ENCODE measurements around the gene UTF1. TPM values are rescaled to one million over a fixed set of nuclear protein-coding genes. Genes with fewer than 3 reads are reported as not detected.

Gene UTF1
- total and polyA plus RNA-seq, 11 donors, result not detected

- intact Hi-C loops (cut with DNase I), result no loop called here
Observed at GRCh38 chr10:133253361-133253955, 23.4 kb downstream of the UTF1 start.

DNA sequence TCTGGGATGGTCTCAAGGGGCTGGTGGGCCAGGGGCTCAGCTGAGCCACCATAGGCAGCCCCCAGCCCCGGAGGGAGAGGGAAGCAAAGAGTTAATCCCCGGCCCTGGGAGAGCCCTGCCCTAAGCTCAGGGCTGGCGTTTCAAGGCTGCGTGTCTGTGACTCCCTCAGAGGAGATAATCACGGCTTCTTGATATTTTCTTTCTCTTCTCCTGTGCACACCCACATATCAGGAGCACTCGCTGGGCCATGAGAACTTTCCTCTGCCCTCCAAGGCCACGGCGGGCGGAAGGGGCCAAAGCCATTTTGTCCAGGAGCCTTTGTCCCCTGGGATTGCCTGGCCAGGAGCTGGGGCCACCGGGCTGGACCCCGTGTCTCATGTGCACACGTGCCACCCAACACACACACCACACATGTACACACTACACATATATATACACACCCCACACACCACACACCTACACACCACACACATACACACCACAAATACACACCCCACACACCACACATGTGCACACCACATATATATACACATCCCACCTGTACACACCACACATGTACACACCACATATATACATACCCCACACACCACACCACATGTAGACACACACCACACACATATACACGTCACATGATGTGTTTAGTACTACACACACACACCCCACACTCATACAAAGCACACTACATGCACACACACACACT, 24.6 kb downstream of the UTF1 start:
- Histone ChIP-seq H3K9me3 (no peaks in the 10 kb centered on the region), H3K4me3 (no peak overlapping the region), H3K4me1 (peaks cover 0 to 40% (median 19%) of the 10 kb centered on the region in 12 donors), H3K27ac (no peak overlapping the region), H3K27me3 (peaks cover 0 to 14% (median 0%) of the 10 kb centered on the region in 9 donors), H3K36me3 (no peaks in the 10 kb centered on the region)
- intact Hi-C loops (cut with DNase I), result loop anchor here in 1 of 10 donors (5.0 kb wide), 1 partner anchor 687 kb away; no protein-coding TSS in a partner anchor
- TF ChIP-seq, protein P1, sequence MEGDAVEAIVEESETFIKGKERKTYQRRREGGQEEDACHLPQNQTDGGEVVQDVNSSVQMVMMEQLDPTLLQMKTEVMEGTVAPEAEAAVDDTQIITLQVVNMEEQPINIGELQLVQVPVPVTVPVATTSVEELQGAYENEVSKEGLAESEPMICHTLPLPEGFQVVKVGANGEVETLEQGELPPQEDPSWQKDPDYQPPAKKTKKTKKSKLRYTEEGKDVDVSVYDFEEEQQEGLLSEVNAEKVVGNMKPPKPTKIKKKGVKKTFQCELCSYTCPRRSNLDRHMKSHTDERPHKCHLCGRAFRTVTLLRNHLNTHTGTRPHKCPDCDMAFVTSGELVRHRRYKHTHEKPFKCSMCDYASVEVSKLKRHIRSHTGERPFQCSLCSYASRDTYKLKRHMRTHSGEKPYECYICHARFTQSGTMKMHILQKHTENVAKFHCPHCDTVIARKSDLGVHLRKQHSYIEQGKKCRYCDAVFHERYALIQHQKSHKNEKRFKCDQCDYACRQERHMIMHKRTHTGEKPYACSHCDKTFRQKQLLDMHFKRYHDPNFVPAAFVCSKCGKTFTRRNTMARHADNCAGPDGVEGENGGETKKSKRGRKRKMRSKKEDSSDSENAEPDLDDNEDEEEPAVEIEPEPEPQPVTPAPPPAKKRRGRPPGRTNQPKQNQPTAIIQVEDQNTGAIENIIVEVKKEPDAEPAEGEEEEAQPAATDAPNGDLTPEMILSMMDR (IDR thresholded peaks at IDR 0.05), result no peak
- no peak for TF ChIP-seq POLR2A (IDR thresholded peaks at IDR 0.05)
- ATAC-seq, result no peak
- 40 to 58% (median 51%) methylated on average over 13 of the region's 13 CpGs for WGBS, 4 donors
- no peak for DNase-seq

More at GRCh38 chr10:133253361-133253955, 23.4 kb downstream of the UTF1 start:
- H3K36me3 ChIP-seq, result no peaks in the 10 kb centered on the region
- WGBS, 4 donors, result 85 to 88% (median 87%) methylated on average over 22 of the region's 22 CpGs
- TF ChIP-seq POLR2A (IDR thresholded peaks at IDR 0.05), result no peak
- TF ChIP-seq, protein P1 (IDR thresholded peaks at IDR 0.05), result no peak
- ATAC-seq (no peak), DNase-seq (no peak)
- peaks cover 0 to 18% (median 3%) of the 10 kb centered on the region in 9 donors for H3K27me3 ChIP-seq
- H3K27ac ChIP-seq, result peak overlapping the region in 1 of 12 donors; percentile 15
- no peak overlapping the region for H3K4me3 ChIP-seq
- H3K9me3 ChIP-seq, result no peaks in the 10 kb centered on the region
- H3K4me1 ChIP-seq, result peaks cover 0 to 29% (median 12%) of the 10 kb centered on the region in 12 donors

GRCh38 chr10:133255323-133255722, 25.3 kb downstream of the UTF1 start:
- intact Hi-C loops (cut with DNase I), result loop anchor here in 1 of 10 donors (5.0 kb wide), 1 partner anchor 688 kb away; no protein-coding TSS in a partner anchor
- H3K36me3 ChIP-seq, result no peaks in the 10 kb centered on the region

More at GRCh38 chr10:133255323-133255722, 25.3 kb downstream of the UTF1 start:
- Histone ChIP-seq H3K4me1 (peaks cover 0 to 47% (median 21%) of the 10 kb centered on the region in 12 donors), H3K27ac (no peak overlapping the region), H3K4me3 (no peak overlapping the region), H3K27me3 (peaks cover 0 to 9% (median 0%) of the 10 kb centered on the region in 9 donors), H3K9me3 (no peaks in the 10 kb centered on the region)
- DNase-seq, result no peak
- TF ChIP-seq POLR2A (IDR thresholded peaks at IDR 0.05), result no peak
- TF ChIP-seq, protein P1 (IDR thresholded peaks at IDR 0.05), result no peak
- ATAC-seq, result no peak
- WGBS, 4 donors, result 83 to 92% (median 88%) methylated on average over 10 to 15 of the region's 15 CpGs
